ENCODE results near the gene PERM1.

The PERM1 gene

GRCh38 chr1:941015-941587 lies 40.8 kb downstream of the PERM1 start:
- no peak overlapping the region for H3K4me3 ChIP-seq (ENCODE audit: low read length)
- peaks cover 9% of the 10 kb centered on the region for H4K20me1 ChIP-seq (ENCODE audit: control insufficient read depth, insufficient read depth, low read depth, low read length)
- H3K36me3 ChIP-seq (ENCODE audit: control insufficient read depth, low read length): peaks cover 9% of the 10 kb centered on the region
- no peaks in the 10 kb centered on the region for H3K79me2 ChIP-seq (ENCODE audit: control insufficient read depth, low read length)
- H3K27me3 ChIP-seq (ENCODE audit: control insufficient read depth, low read length): peaks cover 47% of the 10 kb centered on the region
- H3K4me2 ChIP-seq (ENCODE audit: low read length): peak overlapping the region; percentile 39; the same call in 1 of the 2 replicates
- no peak overlapping the region for H3K27ac ChIP-seq (ENCODE audit: low read depth, low read length)
- no peaks in the 10 kb centered on the region for H3K9me3 ChIP-seq (ENCODE audit: control insufficient read depth, insufficient read depth, low read length)
- H3K9me2 ChIP-seq (replicated peaks; ENCODE audit: control insufficient read depth, low read length): no peaks in the 10 kb centered on the region
- H3K4me1 ChIP-seq (ENCODE audit: control insufficient read depth, low read length): peaks cover 20% of the 10 kb centered on the region
- TF ChIP-seq CTCF (IDR thresholded peaks at IDR 0.05; ENCODE audit: low read depth, low read length, poor library complexity, severe bottlenecking) (no peak), EZH2phosphoT487 (IDR thresholded peaks at IDR 0.05; ENCODE audit: borderline replicate concordance, low read length) (no peak)
- no peaks in the 10 kb centered on the region for H3F3A ChIP-seq (ENCODE audit: control insufficient read depth, insufficient read depth)

DNA sequence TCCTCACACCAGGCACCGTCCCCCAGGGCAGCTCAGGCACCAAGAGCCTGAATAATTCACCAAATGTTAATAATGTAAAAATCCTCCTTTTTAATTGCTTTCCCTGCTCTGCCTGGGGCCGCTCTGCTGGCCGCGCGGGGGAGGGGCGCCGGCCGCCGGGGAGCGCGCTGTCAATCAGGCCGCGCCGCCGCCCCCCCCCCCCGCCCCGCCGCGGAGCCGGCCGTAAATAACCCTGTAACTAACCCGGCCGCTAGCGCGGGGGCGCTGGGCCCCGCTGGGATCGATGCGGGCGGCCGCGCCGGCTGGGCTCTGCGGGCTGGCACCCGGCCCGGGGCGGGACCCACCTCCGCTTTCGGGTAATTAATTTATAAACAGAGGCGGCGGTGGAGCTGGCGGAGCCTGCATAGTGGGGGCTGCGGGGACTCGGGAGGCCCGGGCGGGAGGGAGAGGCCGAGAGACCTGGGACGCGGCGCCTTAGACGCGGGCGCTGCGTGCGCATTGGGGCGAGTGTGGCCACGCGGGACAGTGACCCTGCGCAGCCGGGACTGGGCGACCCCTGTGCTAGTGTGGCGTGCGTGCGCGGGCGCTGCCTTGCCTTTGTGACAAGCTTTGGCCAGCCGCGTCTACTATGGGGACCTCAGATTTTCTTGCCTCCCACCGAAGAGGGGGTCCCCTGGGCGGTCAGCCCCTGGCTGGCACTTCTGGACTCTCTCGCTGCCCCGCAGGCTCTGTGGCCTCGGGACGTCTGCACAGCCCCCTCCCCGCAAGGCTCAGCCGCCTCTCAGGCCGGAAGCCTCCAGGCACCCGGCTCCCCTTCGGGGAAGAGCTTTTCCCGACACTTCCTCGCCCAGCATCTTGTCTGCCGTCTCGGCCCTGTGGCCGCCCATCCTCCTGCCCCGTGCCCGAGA lies 41.5 kb downstream of the PERM1 start:
- Histone ChIP-seq H3K4me3 (ENCODE audit: low read length) (no peak overlapping the region; the same call in 1 of the 2 replicates), H3K4me2 (ENCODE audit: low read length) (peak overlapping the region; percentile 30; the same call in 1 of the 2 replicates), H3K9me3 (ENCODE audit: control insufficient read depth, insufficient read depth, low read length) (no peaks in the 10 kb centered on the region), H3K9me2 (replicated peaks; ENCODE audit: control insufficient read depth, low read length) (no peaks in the 10 kb centered on the region), H4K20me1 (ENCODE audit: control insufficient read depth, insufficient read depth, low read depth, low read length) (peaks cover 9% of the 10 kb centered on the region), H3F3A (ENCODE audit: control insufficient read depth, insufficient read depth) (no peaks in the 10 kb centered on the region), H3K27me3 (ENCODE audit: control insufficient read depth, low read length) (peaks cover 47% of the 10 kb centered on the region), H3K27ac (ENCODE audit: low read depth, low read length) (no peak overlapping the region), H3K4me1 (ENCODE audit: control insufficient read depth, low read length) (peaks cover 20% of the 10 kb centered on the region), H3K79me2 (ENCODE audit: control insufficient read depth, low read length) (no peaks in the 10 kb centered on the region), H3K36me3 (ENCODE audit: control insufficient read depth, low read length) (peaks cover 7% of the 10 kb centered on the region)
- TF ChIP-seq EZH2phosphoT487 (IDR thresholded peaks at IDR 0.05; ENCODE audit: borderline replicate concordance, low read length) (peak; percentile 94; the same call in 1 of the 2 replicates), CTCF (IDR thresholded peaks at IDR 0.05; ENCODE audit: low read depth, low read length, poor library complexity, severe bottlenecking) (no peak)

GRCh38 chr1:939511-940106 lies 42.3 kb downstream of the PERM1 start:
- H3K27me3 ChIP-seq (ENCODE audit: control insufficient read depth, low read length): peaks cover 49% of the 10 kb centered on the region
- no peak overlapping the region for H3K27ac ChIP-seq (ENCODE audit: low read depth, low read length)
- TF ChIP-seq EZH2phosphoT487 (IDR thresholded peaks at IDR 0.05; ENCODE audit: borderline replicate concordance, low read length) (0 out of 2 replicates have a peak, but pooled peaks have one; percentile 47), CTCF (IDR thresholded peaks at IDR 0.05; ENCODE audit: low read depth, low read length, poor library complexity, severe bottlenecking) (no peak)
- H3K36me3 ChIP-seq (ENCODE audit: control insufficient read depth, low read length): no peaks in the 10 kb centered on the region; the same call in 1 of the 2 replicates
- peaks cover 20% of the 10 kb centered on the region for H3K4me1 ChIP-seq (ENCODE audit: control insufficient read depth, low read length)
- H3K4me2 ChIP-seq (ENCODE audit: low read length): no peak overlapping the region; the same call in 1 of the 2 replicates
- H3K79me2 ChIP-seq (ENCODE audit: control insufficient read depth, low read length): no peaks in the 10 kb centered on the region
- no peaks in the 10 kb centered on the region for H3K9me2 ChIP-seq (replicated peaks; ENCODE audit: control insufficient read depth, low read length)
- H3K9me3 ChIP-seq (ENCODE audit: control insufficient read depth, insufficient read depth, low read length): no peaks in the 10 kb centered on the region
- H3K4me3 ChIP-seq (ENCODE audit: low read length): no peak overlapping the region
- H3F3A ChIP-seq (ENCODE audit: control insufficient read depth, insufficient read depth): no peaks in the 10 kb centered on the region
- H4K20me1 ChIP-seq (ENCODE audit: control insufficient read depth, insufficient read depth, low read depth, low read length): peaks cover 9% of the 10 kb centered on the region

Measured in DOHH2 (cell line).